ENCODE measurements around the gene ATP5F1B. TPM values are rescaled to one million over a fixed set of nuclear protein-coding genes. Genes with fewer than 3 reads are reported as not detected.

Gene ATP5F1B
- total and polyA plus RNA-seq, 9 of the 15 experiments (the other 6 are each of a cell fraction or from before 2014, with no cell fraction given) = 908 to 3,125 (median 1,482) TPM

DNA sequence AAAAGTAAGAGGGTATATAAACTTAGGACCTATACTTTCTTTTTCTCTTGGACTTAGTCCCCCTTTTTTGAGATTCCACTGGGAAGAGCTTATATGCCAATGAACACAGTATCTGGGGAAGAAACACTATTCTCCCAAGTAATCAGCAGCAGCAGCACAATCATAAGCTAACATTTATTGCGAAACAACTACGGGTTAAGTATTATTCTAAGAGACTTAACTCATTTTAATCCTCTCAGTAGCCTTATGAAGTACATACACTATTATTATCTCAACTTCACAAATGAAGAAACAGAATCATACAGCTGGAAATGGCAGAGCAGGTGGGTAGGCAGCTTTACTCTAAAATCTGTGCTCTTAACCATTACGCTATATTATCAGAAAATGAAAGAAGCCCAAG is 43.5 kb downstream of the ATP5F1B start:
- H3K4me2 ChIP-seq (ENCODE audit: insufficient read depth, low read length) = no peak overlapping the region
- POLR2A ChIA-PET = interaction anchor here (0.9 to 2.9 kb wide), 4 partner anchors 9 to 35 kb away, joined by 3 to 13 read pairs (median 5); no protein-coding TSS in a partner anchor
- DNase-seq (ENCODE audit: extremely low read depth in 1 of 4, low spot score in 3 of 4) (no peak), FAIRE-seq (no peak), ATAC-seq (no peak)
- H3K79me2 ChIP-seq (ENCODE audit: control insufficient read depth, insufficient read depth, low read length) = no peaks in the 10 kb centered on the region
- no peak overlapping the region for H3K9ac ChIP-seq (ENCODE audit: insufficient read depth in 1 of 2, low read depth in 2 of 2, low read length in 2 of 2)
- H2AFZ ChIP-seq (ENCODE audit: low read depth, low read length) = no peak overlapping the region
- intact Hi-C loops (cut with micrococcal nuclease) (no loop called here), in situ Hi-C loops (cut with MboI) (no loop called here)
- 90% methylated on average over 3 of the region's 3 CpGs for WGBS (ENCODE audit: insufficient coverage, low coverage, missing lambda C conversion rate)
- H3K4me3 ChIP-seq = no peak overlapping the region
- BruUV-seq (replicated peaks) = no TSS peak
- no peaks in the 10 kb centered on the region for H3K9me1 ChIP-seq (ENCODE audit: control insufficient read depth, insufficient read depth, low read length)
- no peak overlapping the region for H3K27ac ChIP-seq (ENCODE audit: extremely low read depth, low read depth, low read length)
- peaks cover 98% of the 10 kb centered on the region for H3K36me3 ChIP-seq (ENCODE audit: control insufficient read depth, insufficient read depth, low read length)
- no peaks in the 10 kb centered on the region for H3K4me1 ChIP-seq (replicated peaks in 1 of 2; ENCODE audit: control insufficient read depth in 2 of 2, insufficient read depth in 2 of 2, low read length in 2 of 2)
- H3K27me3 ChIP-seq (ENCODE audit: control insufficient read depth in 2 of 2, insufficient read depth in 2 of 2, low read length in 2 of 2) = no peaks in the 10 kb centered on the region
- CTCF ChIA-PET (ENCODE audit: low intra/inter-chr PET ratio) = no interaction called here
- no peaks in the 10 kb centered on the region for H3K9me3 ChIP-seq (replicated peaks; ENCODE audit: control insufficient read depth, insufficient read depth, low read depth, low read length)
- H4K20me1 ChIP-seq (replicated peaks; ENCODE audit: control insufficient read depth, insufficient read depth, low read length) = 0 out of 2 replicates have a peak, but pooled peaks cover 5% of the 10 kb centered on the region
- no peak for TF ChIP-seq ZNF133 (CRISPR knock-in tag; IDR thresholded peaks at IDR 0.05)
- no peak for TF ChIP-seq NFATC3 (IDR thresholded peaks at IDR 0.05)
- peak; percentile 90 for TF ChIP-seq CEBPB (tag; IDR thresholded peaks at IDR 0.05)
- no peak for TF ChIP-seq POLR2AphosphoS2 (IDR thresholded peaks at IDR 0.05; ENCODE audit: low read length)
- no peak for TF ChIP-seq CEBPG (CRISPR knock-in tag; IDR thresholded peaks at IDR 0.05)
- peak; percentile 44 to 82; a peak in 3 of 4 replicates for TF ChIP-seq CEBPG (tag; conservative IDR thresholded peaks at IDR 0.05 in 1 of 2, IDR thresholded peaks at IDR 0.05 in 1 of 2)
- TF ChIP-seq MBD2 (IDR thresholded peaks at IDR 0.05; ENCODE audit: borderline replicate concordance, low read depth) = no peak
- no peak for TF ChIP-seq JUN (IDR thresholded peaks at IDR 0.05; ENCODE audit: borderline replicate concordance, low read depth, low read length)
- TF ChIP-seq JUN (CRISPR knock-in tag; IDR thresholded peaks at IDR 0.05; ENCODE audit: borderline replicate concordance) = no peak
- TF ChIP-seq TOE1 (IDR thresholded peaks at IDR 0.05; ENCODE audit: borderline replicate concordance) = no peak
- TF ChIP-seq TOE1 (CRISPR knock-in tag; IDR thresholded peaks at IDR 0.05; ENCODE audit: borderline replicate concordance, low read depth) = no peak
- TF ChIP-seq SMAD1 (IDR thresholded peaks at IDR 0.05; ENCODE audit: low read depth, low read length, partially characterized antibody) = no peak
- no peak for TF ChIP-seq CLOCK (CRISPR knock-in tag; IDR thresholded peaks at IDR 0.05; ENCODE audit: borderline replicate concordance)
